Measurements from ENCODE around the gene RAI1.

The RAI1 gene

GRCh38 chr17:17703140-17703919 is 22.1 kb downstream of the RAI1 start:
- POLR2A ChIA-PET: interaction anchor here (1.5 kb wide), 1 partner anchor 11 kb away, joined by 3 read pairs; no protein-coding TSS in a partner anchor
- TF ChIP-seq ELF4 (IDR thresholded peaks at IDR 0.05) (no peak), PKNOX1 (IDR thresholded peaks at IDR 0.05) (peak; percentile 80)
- DNase-seq (ENCODE audit: extremely low spot score): no peak
- CTCF ChIA-PET: no interaction called here

GRCh38 chr17:17704931-17705330 is 23.7 kb downstream of the RAI1 start:
- ChIA-PET POLR2A (interaction anchor here (1.5 kb wide), 1 partner anchor 13 kb away, joined by 3 read pairs; no protein-coding TSS in a partner anchor), CTCF (no interaction called here)
- TF ChIP-seq CTBP1 (IDR thresholded peaks at IDR 0.05; ENCODE audit: borderline replicate concordance) (no peak), BHLHE40 (IDR thresholded peaks at IDR 0.05; ENCODE audit: borderline replicate concordance) (no peak), ELF4 (IDR thresholded peaks at IDR 0.05) (no peak), L3MBTL2 (conservative IDR thresholded peaks at IDR 0.05) (no peak), FOXA1 (IDR thresholded peaks at IDR 0.05) (no peak), PKNOX1 (IDR thresholded peaks at IDR 0.05) (no peak), HDGF (IDR thresholded peaks at IDR 0.05; ENCODE audit: borderline replicate concordance) (no peak), TARDBP (IDR thresholded peaks at IDR 0.05) (no peak), SP1 (IDR thresholded peaks at IDR 0.05) (no peak), FOXM1 (IDR thresholded peaks at IDR 0.05; ENCODE audit: borderline replicate concordance) (no peak), ZNF384 (IDR thresholded peaks at IDR 0.05) (no peak), NFRKB (IDR thresholded peaks at IDR 0.05) (no peak), FOXK2 (IDR thresholded peaks at IDR 0.05) (no peak), LEF1 (IDR thresholded peaks at IDR 0.05; ENCODE audit: borderline replicate concordance) (no peak), SUZ12 (IDR thresholded peaks at IDR 0.05) (no peak), ARNT (IDR thresholded peaks at IDR 0.05) (no peak)
- no peak for DNase-seq (ENCODE audit: extremely low spot score)

GRCh38 chr17:17706140-17707060 is 25.1 kb downstream of the RAI1 start:
- ChIA-PET POLR2A (interaction anchor here (1.0 to 1.6 kb wide), 4 partner anchors 9 to 130 kb away, joined by 3 to 5 read pairs (median 4); no protein-coding TSS in a partner anchor), CTCF (no interaction called here)
- no peak for DNase-seq (ENCODE audit: extremely low spot score)
- TF ChIP-seq L3MBTL2 (conservative IDR thresholded peaks at IDR 0.05) (no peak), FOXA1 (IDR thresholded peaks at IDR 0.05) (no peak), BHLHE40 (IDR thresholded peaks at IDR 0.05; ENCODE audit: borderline replicate concordance) (no peak)

- ChIA-PET CTCF (no interaction called here), POLR2A (interaction anchor here (1.1 kb wide), 1 partner anchor 11 kb away, joined by 3 read pairs; no protein-coding TSS in a partner anchor)
- no peak for TF ChIP-seq ARNT (IDR thresholded peaks at IDR 0.05)
- no peak for TF ChIP-seq TARDBP (IDR thresholded peaks at IDR 0.05)
- TF ChIP-seq L3MBTL2 (conservative IDR thresholded peaks at IDR 0.05): no peak
- TF ChIP-seq BHLHE40 (IDR thresholded peaks at IDR 0.05; ENCODE audit: borderline replicate concordance): no peak
- no peak for TF ChIP-seq FOXM1 (IDR thresholded peaks at IDR 0.05; ENCODE audit: borderline replicate concordance)
- TF ChIP-seq PKNOX1 (IDR thresholded peaks at IDR 0.05): no peak
- no peak for TF ChIP-seq FOXA1 (IDR thresholded peaks at IDR 0.05)
- no peak for TF ChIP-seq HDGF (IDR thresholded peaks at IDR 0.05; ENCODE audit: borderline replicate concordance)
- no peak for TF ChIP-seq SUZ12 (IDR thresholded peaks at IDR 0.05)
- TF ChIP-seq ZNF384 (IDR thresholded peaks at IDR 0.05): no peak
- no peak for TF ChIP-seq LEF1 (IDR thresholded peaks at IDR 0.05; ENCODE audit: borderline replicate concordance)
- no peak for TF ChIP-seq FOXK2 (IDR thresholded peaks at IDR 0.05)
- TF ChIP-seq NFRKB (IDR thresholded peaks at IDR 0.05): no peak
- TF ChIP-seq SP1 (IDR thresholded peaks at IDR 0.05): no peak
- no peak for TF ChIP-seq CTBP1 (IDR thresholded peaks at IDR 0.05; ENCODE audit: borderline replicate concordance)
- no peak for DNase-seq (ENCODE audit: extremely low spot score)
Measured at GRCh38 chr17:17708295-17708694, 27.0 kb downstream of the RAI1 start.

GRCh38 chr17:17708816-17709215 is 27.6 kb downstream of the RAI1 start:
- ChIA-PET CTCF (no interaction called here), POLR2A (no interaction called here)
- DNase-seq (ENCODE audit: extremely low spot score): no peak
- no peak for TF ChIP-seq BHLHE40 (IDR thresholded peaks at IDR 0.05; ENCODE audit: borderline replicate concordance)
- no peak for TF ChIP-seq HDGF (IDR thresholded peaks at IDR 0.05; ENCODE audit: borderline replicate concordance)
- no peak for TF ChIP-seq ARNT (IDR thresholded peaks at IDR 0.05)
- no peak for TF ChIP-seq FOXM1 (IDR thresholded peaks at IDR 0.05; ENCODE audit: borderline replicate concordance)
- no peak for TF ChIP-seq ELF4 (IDR thresholded peaks at IDR 0.05)
- TF ChIP-seq ZNF384 (IDR thresholded peaks at IDR 0.05): no peak
- TF ChIP-seq FOXA1 (IDR thresholded peaks at IDR 0.05): no peak
- no peak for TF ChIP-seq PKNOX1 (IDR thresholded peaks at IDR 0.05)

Data from HEK293T (cell line).